NCI-H524 (cell line): ENCODE results near the gene RAB11FIP3.

ENCODE experiments used
- DNase-seq, 2 experiments: peaks; one replicate each; lab custom pipeline; 2025; lab: John Stamatoyannopoulos, UW

The RAB11FIP3 gene

DNA sequence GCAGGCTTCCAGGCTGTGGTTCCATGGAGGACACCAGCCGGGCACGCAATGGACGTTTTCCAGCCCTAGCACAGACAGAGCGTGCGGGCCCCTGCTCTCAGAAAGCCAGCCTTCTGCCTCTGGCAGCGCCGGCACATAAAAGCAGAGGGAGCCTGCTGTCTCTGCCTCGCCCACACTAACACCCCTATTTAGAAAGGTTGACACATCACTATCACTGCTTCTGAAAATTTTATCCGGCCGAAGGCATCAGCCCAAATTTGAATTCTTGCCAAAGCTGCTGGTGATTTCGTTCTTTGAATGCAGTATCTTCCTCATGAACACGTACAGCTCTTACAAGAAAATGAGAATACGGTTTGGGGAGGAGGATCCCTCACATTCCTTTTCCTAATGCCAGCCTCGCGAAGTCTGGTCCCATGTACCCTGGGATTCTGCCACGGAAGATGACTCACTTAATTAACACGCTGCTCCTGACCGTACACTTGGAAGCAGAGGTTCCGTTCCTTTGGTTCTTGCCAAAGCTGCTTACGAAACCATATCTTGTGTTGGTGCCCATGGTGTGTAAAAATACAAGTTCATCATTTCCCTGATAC lies 1.3 kb upstream of the RAB11FIP3 start:
- peak in 1 of 2 experiments; percentile 49 for DNase-seq

DNA sequence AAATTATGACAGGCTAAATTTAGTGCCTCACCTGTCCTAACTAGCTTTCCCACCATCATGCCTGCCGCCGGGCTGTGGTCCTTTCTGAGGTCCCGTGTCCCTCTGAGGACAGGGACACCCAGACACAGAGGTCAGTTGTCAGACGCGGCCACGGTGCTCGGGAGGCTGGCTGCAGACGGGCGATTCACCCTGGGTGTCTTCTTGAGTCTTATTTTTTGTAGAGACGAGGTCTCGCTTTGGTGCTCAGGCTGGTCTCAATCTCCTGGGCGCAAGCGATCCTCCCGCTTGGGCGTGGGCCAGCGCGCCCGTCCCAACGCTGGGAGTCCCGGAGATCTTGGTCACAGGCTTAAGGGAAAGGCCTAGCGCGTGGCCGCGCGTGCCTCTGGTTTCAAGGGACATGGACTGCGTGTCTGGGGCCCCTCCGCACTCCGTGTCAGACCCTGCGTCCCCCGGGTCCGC lies 797 bp upstream of the RAB11FIP3 start:
- peak; percentile 41 to 44 for DNase-seq

DNA sequence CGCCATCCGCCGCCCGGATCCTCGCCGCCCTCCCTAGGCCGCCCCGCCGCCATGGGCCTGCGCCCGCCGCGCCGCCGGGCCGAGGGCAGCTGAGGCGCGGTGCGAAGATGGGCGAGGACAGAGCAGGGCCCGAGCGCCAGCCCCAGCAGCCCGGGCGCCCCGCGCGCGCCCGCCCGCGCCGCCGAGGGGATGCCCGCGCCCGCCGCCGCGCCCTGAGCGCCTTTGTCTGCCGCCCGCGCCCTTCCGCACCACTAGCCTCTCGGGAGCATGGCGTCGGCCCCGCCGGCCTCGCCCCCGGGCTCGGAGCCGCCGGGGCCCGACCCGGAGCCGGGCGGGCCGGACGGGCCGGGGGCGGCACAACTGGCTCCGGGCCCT lies 278 bp downstream of the RAB11FIP3 start:
- no peak for DNase-seq

DNA sequence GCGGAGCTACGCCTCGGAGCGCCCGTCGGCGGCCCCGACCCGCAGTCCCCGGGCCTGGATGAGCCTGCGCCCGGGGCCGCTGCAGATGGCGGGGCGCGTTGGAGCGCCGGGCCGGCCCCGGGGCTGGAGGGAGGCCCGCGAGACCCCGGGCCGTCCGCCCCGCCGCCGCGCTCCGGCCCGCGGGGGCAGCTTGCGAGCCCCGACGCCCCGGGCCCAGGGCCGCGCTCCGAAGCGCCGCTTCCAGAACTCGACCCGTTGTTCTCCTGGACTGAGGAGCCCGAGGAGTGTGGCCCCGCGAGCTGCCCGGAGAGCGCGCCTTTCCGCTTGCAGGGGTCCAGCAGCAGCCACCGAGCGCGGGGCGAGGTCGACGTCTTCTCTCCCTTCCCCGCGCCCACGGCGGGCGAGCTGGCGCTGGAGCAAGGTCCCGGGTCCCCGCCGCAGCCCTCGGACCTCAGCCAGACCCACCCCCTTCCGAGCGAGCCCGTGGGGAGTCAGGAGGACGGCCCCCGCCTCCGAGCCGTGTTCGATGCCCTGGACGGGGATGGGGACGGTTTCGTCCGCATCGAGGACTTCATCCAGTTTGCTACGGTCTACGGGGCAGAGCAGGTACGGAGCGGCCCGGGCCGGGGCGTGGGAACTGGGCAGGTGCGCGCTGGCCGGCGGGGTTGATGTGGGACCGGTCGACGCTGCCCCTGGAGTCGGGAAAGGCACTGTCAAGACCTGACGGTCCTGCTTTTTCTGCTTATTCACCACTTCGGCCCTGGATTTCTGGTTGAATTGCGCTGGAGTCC lies 861 bp downstream of the RAB11FIP3 start:
- no peak for DNase-seq

- DNase-seq: no peak
Observed at GRCh38 chr16:426906-427249, 1.4 kb downstream of the RAB11FIP3 start.

DNA sequence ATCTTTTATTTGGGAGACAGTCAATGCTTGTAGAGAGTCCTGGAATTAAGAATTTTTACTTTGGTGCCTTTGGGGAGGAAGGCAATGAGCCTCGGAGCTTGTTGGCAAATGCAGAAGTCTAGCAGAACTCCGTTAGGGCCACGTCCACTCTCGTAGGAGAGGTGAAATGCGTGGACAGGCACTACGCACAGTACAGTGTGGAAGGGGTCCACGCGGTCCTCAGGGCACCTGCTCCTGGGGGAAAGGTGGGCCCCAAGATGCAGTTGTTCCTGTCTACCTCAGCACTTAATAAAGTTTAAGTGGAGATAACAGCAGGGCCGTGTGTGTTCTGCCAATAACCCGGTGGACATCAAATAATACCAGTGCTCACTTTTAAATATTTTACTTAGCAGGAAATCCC lies 1.8 kb downstream of the RAB11FIP3 start:
- peak in 1 of 2 experiments; percentile 38 for DNase-seq

DNA sequence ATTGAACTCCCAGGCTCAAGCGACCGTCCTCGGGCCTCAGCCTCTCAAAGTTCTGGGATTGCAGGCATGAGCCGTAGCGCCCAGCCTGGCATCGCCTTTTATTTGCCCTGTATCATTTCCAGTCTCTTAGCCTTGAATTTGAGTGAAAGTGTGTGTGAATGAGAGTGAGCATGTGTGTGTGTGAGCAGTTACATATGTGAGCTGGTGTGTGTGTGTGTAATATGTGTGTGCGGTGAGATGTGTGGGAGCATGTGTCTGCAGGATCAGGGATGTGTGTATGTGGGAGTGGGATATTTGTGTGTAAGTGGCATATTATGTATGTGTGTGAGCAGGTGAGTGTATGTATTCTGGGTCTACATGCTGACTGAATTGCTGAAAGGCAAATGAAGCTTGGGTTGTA lies 5.5 kb downstream of the RAB11FIP3 start:
- no peak for DNase-seq

DNA sequence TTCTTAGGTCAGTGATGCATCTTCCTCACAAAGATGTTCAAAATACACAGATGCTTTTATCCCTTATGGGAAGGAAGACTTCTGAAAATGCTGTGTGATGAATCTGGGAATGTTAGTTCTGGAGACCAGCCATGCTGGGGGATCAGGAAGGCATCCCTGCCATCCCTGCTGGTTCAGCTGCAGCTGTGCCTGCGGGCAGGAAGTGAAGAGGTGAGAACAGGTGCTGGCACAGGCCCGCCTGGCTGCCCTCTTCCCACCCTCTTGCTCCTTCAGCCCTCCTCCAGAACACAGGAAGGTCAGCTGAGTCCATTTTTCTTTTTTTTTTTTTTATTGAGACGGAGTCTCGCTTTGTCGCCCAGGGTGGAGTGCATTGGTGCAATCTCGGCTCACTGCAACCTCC lies 15.2 kb downstream of the RAB11FIP3 start:
- DNase-seq: no peak

DNA sequence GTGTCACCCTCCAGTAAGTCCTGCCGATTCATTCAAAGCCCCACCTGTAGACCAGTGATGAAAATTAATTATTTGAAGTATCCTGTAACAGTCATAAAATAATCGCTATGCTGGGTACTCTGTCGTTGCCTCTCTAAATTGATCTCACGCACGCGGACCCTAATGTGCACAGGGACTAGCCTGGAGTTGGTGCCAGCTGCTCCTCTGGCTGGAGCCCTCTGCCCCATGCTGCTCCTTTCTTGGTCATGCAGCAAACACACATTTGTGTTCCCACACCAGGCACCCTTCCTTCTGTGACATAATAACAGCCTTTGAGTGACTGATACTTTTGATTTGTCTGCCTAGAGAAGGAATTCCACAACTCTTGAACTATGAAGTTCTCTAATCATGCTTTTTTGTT lies 16.0 kb downstream of the RAB11FIP3 start:
- DNase-seq: no peak

GRCh38 chr16:442976-443375 lies 17.5 kb downstream of the RAB11FIP3 start:
- DNase-seq: no peak

GRCh38 chr16:444027-444426 lies 18.6 kb downstream of the RAB11FIP3 start:
- no peak for DNase-seq

- DNase-seq: peak; percentile 43 to 59
Observed at GRCh38 chr16:445566-445965, 20.1 kb downstream of the RAB11FIP3 start.

- DNase-seq: no peak
Observed at GRCh38 chr16:450385-450784, 24.9 kb downstream of the RAB11FIP3 start.

DNA sequence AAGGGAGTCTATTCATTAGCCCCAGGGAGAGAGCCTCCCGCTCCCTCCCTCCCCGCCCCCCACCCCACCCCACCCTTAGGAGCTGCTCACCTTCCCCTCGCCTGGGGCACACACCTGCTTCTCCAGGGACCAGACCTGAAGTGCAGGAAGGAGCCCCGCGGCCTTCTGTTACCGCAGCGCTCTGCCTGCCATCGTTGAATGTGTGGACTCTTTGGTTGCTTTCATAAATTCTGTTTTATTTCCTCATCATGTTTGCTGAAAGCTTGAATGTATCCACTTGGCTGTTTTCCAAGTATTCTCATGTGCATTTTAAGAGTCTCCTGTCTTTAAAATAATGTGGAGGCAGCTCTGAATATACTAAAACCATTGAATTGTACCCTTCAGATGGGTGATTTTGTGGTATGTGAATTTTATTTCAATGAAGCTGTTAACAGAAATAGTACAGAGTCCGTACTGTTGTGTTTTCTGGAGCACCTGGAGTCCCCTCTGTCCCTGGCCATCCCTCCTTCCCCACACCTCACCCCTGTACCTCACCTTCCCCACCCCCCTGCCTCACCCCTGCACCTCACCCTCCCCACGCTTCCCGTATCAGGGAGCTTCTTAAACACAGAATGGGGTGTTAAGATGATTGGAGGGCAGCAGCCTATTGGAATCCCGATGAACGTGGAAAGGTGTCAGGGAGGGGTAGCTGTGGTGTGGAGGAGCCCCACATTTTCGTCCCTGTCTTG lies 25.5 kb downstream of the RAB11FIP3 start:
- no peak for DNase-seq

DNA sequence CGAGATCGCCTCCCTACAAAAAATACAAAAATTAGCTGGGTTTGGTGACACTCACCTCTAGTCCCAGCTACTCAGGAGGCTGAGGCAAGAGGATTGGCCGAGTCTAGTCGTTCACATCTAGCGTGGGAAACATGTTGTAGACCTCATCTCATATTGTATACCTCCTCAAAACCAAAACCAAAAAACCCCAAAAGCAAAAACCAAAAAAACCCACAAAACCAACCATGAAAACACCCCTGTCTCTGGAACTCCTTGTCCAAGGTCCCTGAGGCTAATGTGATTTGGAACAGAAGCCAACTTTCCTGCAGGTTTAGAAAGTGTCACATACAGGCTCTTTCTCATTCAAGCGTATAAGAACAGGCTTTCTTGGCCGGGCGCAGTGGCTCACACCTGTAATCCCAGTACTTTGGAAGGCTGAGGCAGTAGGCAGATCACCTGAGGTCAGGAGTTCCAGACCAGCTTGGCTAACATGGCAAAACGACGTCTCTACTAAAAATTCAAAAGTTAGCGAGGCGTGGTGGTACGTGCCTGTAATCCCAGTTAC lies 29.0 kb downstream of the RAB11FIP3 start:
- DNase-seq: no peak

DNA sequence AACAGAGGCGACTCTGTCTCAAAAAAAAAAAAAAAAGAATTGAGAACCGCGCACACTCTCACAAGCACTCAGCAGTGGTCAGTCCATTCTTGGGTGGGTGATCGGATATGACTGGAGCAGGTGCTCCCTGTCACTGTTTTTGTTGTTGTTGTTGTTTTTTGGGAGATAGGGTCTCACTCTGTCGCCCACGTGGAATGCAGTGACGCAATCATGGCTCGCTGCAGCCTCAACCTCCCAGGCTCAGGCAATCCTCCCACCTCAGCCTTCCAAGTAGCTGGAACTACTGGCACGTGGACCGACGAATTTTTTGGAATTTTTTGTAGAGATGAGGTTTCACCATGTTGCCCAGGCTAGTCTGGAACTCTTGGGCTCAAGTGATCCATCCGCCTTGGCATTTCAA lies 30.0 kb downstream of the RAB11FIP3 start:
- DNase-seq: no peak

DNA sequence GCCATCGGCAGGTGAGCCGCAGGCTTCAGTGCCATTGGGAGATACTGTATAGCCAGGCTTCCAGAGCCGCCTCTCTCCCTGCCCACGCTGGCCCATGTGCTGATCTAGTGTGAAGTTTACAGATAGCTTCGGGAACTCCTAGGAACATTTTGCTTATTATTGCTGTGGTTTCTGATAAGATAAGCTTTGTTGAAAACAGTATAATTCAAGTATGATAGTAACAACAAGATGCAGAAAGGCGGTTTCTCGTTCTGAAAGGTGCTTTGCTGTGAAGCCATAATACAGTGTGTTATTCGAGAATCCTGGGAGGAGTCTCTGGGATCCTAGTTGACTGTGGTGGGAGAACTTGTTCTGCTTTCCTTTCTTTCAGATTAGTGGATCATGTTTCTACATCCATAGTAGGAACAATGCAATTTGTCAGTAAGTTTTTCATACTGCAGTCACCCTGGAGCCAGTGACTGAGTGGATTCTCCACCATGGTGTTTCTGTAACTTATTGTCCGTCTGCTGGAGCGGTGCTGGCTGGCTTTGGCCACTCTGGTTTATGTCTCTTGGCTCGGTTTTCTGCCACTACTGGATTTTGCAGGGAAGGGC lies 31.5 kb downstream of the RAB11FIP3 start:
- no peak for DNase-seq

DNA sequence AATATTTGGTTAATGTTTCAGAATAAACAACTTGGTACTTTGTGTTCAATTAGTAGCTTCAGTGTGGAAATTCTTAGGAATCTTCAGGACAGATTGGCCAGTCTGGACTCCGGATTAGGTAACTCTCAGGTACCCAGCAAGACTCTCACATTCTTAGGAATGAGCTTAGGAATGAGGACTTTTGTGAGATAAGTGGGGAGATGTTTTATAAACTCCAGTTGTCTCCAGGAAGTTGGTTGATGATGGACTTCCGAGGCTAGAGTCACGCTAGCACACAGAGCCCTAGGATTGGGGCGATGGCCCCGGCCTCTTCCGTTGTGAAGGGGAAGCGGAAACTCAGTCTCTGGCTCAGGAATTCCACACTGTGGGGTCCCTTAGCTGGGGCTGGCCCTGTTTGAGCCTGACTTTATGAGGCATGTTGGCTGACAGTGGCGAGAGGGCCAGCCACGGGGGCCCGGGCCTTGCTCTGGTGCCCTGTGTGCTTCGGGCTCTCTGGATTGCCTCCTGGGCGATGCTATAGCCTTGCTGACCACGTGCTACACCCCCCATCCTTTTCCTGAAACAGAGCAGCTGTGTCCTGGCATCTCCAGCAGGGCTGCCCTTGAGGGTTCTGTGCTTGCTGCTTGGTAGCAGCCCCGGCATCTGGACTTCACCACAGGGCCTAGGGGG lies 32.4 kb downstream of the RAB11FIP3 start:
- peak in 1 of 2 experiments; percentile 31 for DNase-seq

DNA sequence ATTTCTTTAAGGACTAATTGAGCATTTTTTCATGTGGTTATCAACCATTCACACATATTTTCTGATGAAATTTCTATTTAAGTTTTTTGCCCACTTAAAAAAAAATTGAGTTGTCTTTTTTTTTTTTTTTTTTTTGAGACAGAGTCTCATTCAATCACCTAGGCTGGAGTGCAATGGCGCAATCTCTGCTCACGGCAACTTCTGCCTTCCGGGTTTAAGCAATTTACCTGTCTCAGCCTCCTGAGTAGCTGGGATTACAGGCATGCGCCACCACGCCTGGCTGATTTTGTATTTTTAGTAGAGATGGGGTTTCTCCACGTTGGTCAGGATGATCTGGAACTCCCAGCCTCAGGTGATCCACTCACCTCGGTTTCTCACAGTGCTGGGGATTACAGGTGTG lies 34.3 kb downstream of the RAB11FIP3 start:
- no peak for DNase-seq

GRCh38 chr16:460787-461186 lies 35.3 kb downstream of the RAB11FIP3 start:
- no peak for DNase-seq

GRCh38 chr16:463071-463470 lies 37.6 kb downstream of the RAB11FIP3 start:
- no peak for DNase-seq

GRCh38 chr16:466651-467050 lies 41.2 kb downstream of the RAB11FIP3 start:
- DNase-seq: peak; percentile 68 to 90
